Fibroblast of villous mesenchyme (primary cell): ENCODE data around the gene GNG3. TPM values are rescaled to one million over a fixed set of nuclear protein-coding genes. Genes with fewer than 3 reads are reported as not detected.
"Not testable (repeated sequence)": the region's sequence is repeated elsewhere in the genome, so short reads cannot be mapped to it uniquely, and the experiment has no call there.

ENCODE experiments used
- DNase-seq: peaks from one replicate; pipeline ENCODE4 v3.0.0-alpha.2; 2010; ENCODE audit warnings: low read depth
- H3K4me3 ChIP-seq: 2 replicates; pipeline ENCODE4 v1.5.1; 2011; ENCODE audit warnings: low read depth, mild to moderate bottlenecking, low read length
- total RNA-seq: library from RNA; depleted of rRNA; stranded (reverse); fragments of >200 nt; gene quantifications from 2 replicates; pipeline ENCODE4 v1.2.3, GENCODE V29; 2012
- TF ChIP-seq, protein P1 (sequence below): IDR thresholded peaks from 2 replicates; pipeline ENCODE4 v1.5.1; 2012; ENCODE audit warnings: low read depth, mild to moderate bottlenecking, low read length; ENCODE audit not compliant: insufficient read depth

Gene GNG3
- total RNA-seq, 1 donor, result not detected

- TF ChIP-seq, protein P1, sequence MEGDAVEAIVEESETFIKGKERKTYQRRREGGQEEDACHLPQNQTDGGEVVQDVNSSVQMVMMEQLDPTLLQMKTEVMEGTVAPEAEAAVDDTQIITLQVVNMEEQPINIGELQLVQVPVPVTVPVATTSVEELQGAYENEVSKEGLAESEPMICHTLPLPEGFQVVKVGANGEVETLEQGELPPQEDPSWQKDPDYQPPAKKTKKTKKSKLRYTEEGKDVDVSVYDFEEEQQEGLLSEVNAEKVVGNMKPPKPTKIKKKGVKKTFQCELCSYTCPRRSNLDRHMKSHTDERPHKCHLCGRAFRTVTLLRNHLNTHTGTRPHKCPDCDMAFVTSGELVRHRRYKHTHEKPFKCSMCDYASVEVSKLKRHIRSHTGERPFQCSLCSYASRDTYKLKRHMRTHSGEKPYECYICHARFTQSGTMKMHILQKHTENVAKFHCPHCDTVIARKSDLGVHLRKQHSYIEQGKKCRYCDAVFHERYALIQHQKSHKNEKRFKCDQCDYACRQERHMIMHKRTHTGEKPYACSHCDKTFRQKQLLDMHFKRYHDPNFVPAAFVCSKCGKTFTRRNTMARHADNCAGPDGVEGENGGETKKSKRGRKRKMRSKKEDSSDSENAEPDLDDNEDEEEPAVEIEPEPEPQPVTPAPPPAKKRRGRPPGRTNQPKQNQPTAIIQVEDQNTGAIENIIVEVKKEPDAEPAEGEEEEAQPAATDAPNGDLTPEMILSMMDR, result no peak
- DNase-seq, result peak; percentile 99
- H3K4me3 ChIP-seq, result peak within 1 kb of the TSS; percentile 91
Measured at GRCh38 chr11:62727165-62727871, 19.8 kb downstream of the GNG3 start, which contains the start of gene HNRNPUL2. Gene HNRNPUL2 (minus strand): TSS chr11:62727457. CDS start chr11:62727156, 301 bp downstream.

GRCh38 chr11:62727872-62728170 lies 20.3 kb downstream of the GNG3 start:
- TF ChIP-seq, protein P1, result no peak
- peak overlapping the region; percentile 91 for H3K4me3 ChIP-seq
- DNase-seq, result peak; percentile 99

DNA sequence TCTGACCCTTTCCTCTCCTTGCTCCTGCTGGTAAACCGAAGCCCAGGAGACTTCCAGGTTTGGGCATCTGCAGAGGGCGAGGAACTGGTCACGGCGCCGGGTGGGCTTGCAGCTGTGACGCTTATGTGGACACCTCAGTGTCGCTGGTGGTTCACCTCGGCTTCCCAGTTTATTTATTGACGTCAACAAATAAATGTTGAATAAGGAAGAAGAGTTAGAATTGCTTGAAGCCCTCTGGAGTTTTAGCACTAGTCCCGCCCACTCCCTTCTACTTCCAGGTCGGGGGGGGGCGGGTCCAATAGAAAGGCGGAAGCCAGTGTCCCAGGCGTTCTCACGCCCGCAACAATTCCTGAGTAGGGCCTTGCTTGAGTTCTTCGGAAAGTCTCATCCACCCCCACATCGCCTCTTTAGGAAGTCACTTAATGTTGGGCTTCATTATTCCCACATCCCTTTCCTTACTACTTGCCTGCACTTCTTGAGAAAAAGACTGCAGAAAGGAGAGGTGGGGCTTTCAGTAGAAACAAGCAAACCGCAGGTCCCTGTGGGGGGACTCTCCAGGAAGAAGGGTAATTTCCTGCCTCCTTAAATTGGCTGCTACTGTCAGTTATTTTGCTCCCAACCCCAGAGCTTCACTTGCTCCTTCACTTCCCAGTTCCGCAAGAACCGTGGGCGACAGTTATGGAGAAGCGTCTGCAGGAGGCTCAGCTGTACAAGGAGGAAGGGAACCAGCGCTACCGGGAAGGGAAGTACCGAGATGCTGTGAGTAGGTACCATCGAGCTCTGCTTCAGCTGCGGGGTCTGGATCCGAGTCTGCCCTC lies 20.9 kb downstream of the GNG3 start, which contains the start of gene TTC9C:
Gene TTC9C (plus strand): TSS at position 316 of the 818 bp plus-strand sequence. CDS start 363 bp downstream, at position 679.
- peak; percentile 90 for DNase-seq
- H3K4me3 ChIP-seq, result peak within 1 kb of the TSS; percentile 91
- TF ChIP-seq, protein P1, result no peak

GRCh38 chr11:62730076-62730475 lies 22.6 kb downstream of the GNG3 start:
- H3K4me3 ChIP-seq, result peak overlapping the region; percentile 91
- DNase-seq, result not testable (repeated sequence)

DNA sequence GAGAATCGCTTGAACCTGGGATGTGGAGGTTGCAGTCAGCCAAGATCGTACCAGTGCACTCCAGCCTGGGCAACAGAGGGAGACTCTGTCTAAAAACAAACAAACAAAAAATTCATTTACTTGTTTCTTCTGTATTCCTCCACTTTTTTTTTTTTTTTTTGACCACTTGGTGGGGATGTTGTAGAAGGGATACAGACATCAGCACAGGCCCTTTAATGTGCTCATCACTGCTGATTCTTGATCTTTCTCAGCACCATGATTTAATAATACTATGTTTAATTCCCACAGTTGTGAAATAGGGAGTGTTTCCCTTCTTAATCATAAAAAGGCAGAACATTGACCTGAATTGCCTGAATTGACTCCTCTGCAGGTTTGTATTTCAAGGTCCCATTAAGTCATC lies 25.4 kb downstream of the GNG3 start:
- H3K4me3 ChIP-seq, result no peak overlapping the region
- TF ChIP-seq, protein P1, result peak; percentile 22
- peak; percentile 55 for DNase-seq

GRCh38 chr11:62737196-62737595 lies 29.7 kb downstream of the GNG3 start:
- DNase-seq, result no peak
- H3K4me3 ChIP-seq, result no peak overlapping the region
- TF ChIP-seq, protein P1, result no peak

DNA sequence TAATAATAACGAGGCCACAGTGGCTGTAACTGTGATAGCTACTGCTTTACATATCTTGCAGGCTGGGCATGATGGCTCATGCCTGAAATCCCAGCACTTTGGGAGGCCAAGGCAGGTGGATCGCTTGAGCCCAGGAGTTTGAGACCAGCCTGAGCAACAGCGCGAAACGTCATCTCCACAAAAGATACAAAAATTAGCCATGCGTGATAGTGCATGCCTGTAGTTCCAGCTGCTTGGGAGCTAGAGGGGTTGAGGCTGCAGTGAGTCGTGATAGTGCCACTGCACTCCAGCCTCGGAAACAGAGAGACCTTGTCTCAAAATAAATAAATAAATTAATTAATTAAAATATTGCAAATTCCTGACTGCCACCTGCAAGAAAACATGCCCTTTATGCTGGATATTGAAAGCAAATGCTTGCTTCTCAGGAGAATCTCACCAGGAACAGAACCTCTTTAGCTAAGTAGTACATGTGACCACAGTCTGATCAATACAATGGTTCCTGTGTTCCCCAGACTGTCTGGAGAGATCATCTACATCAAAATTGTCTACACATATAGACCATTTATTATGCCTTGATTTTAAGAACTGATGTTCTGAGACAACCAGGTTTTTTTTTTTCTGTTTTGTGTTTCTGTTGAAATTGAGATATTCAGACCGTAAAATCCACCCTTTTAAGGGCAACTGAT lies 40.1 kb downstream of the GNG3 start:
- TF ChIP-seq, protein P1, result no peak
- DNase-seq, result no peak
- no peak overlapping the region for H3K4me3 ChIP-seq

- not testable (repeated sequence) for DNase-seq, H3K4me3 ChIP-seq
Measured at GRCh38 chr11:62749931-62750330, 42.5 kb downstream of the GNG3 start.
